ENCODE results near the gene DRC1.

DNA sequence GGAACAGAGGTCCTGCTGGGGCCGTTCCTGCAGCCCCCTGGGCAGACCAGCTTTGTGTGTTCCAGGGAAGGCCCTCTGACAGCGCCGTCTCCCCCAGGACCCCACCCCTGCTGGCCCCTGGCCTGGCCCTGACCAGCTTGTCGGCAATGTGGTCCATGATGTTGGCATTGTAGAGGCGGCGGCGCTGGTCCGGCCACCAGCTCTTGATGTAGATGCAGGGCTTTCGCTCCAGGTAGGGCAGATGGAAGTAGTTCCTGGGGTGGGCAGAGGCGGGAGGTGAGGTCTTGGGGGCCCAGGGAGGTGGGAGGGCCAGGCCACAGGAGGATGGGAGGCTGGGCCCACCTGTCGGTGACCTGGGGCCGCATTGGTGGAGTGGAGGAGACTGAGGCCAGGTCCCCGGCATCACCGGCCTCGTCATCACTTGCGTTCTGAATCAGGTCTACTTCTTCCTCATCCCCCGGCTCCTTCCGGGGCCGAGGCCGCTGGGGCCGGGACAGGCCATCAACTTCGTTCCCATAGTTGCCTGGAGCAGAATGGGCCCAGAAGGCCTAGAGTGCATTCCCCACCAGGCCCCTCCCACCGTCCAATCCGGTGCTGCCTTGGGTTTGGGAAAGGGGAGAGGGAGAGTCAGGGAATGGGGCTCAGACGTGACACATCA is 77.5 kb downstream of the DRC1 start:
- TF ChIP-seq, protein P1, sequence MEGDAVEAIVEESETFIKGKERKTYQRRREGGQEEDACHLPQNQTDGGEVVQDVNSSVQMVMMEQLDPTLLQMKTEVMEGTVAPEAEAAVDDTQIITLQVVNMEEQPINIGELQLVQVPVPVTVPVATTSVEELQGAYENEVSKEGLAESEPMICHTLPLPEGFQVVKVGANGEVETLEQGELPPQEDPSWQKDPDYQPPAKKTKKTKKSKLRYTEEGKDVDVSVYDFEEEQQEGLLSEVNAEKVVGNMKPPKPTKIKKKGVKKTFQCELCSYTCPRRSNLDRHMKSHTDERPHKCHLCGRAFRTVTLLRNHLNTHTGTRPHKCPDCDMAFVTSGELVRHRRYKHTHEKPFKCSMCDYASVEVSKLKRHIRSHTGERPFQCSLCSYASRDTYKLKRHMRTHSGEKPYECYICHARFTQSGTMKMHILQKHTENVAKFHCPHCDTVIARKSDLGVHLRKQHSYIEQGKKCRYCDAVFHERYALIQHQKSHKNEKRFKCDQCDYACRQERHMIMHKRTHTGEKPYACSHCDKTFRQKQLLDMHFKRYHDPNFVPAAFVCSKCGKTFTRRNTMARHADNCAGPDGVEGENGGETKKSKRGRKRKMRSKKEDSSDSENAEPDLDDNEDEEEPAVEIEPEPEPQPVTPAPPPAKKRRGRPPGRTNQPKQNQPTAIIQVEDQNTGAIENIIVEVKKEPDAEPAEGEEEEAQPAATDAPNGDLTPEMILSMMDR (IDR thresholded peaks at IDR 0.05) = no peak
- TF ChIP-seq POLR2A (IDR thresholded peaks at IDR 0.05) = no peak
